ENCODE data around the gene OPA3. TPM values are rescaled to one million over a fixed set of nuclear protein-coding genes. Genes with fewer than 3 reads are reported as not detected.

OPA3 gene
- total and polyA plus RNA-seq, 2 donors (not counting 1 experiment from before 2014, with no cell fraction given) = 7.3 to 11.2 TPM

- Histone ChIP-seq H3K27ac (ENCODE audit: low read length in 2 of 2) (no peak overlapping the region), H3K9me3 (ENCODE audit: control extremely low read depth in 1 of 3, control insufficient read depth in 2 of 3, insufficient read depth in 1 of 3, low read length in 2 of 3) (peaks cover 0 to 11% (median 0%) of the 10 kb centered on the region in 3 donors), H2AFZ (ENCODE audit: insufficient read depth, low read depth, low read length, poor library complexity, severe bottlenecking) (no peak overlapping the region), H3K79me2 (ENCODE audit: control insufficient read depth, insufficient read depth, low read length) (peaks cover 35% of the 10 kb centered on the region), H3K9ac (ENCODE audit: low read length) (no peak overlapping the region), H4K20me1 (ENCODE audit: control insufficient read depth, insufficient read depth, low read length, poor library complexity, severe bottlenecking) (peaks cover 15% of the 10 kb centered on the region), H3K4me2 (replicated peaks; ENCODE audit: low read depth, low read length, poor library complexity, severe bottlenecking) (no peak overlapping the region), H3K27me3 (replicated peaks in 1 of 4; ENCODE audit: control extremely low read depth in 1 of 4, control insufficient read depth in 3 of 4, insufficient read depth in 4 of 4, low read length in 3 of 4) (peaks cover 0 to 6% (median 2%) of the 10 kb centered on the region in 4 experiments), H3K4me1 (ENCODE audit: control insufficient read depth in 2 of 2, insufficient read depth in 2 of 2, low read length in 2 of 2) (peaks cover 15 to 30% of the 10 kb centered on the region in 2 donors), H3K4me3 (ENCODE audit: control extremely low read depth in 1 of 5, extremely low read depth in 1 of 5, insufficient read depth in 1 of 5, low read depth in 2 of 5, low read length in 4 of 5) (no peak overlapping the region), H3K36me3 (replicated peaks in 1 of 2; ENCODE audit: control extremely low read depth in 1 of 2, control insufficient read depth in 1 of 2, extremely low read depth in 1 of 2, insufficient read depth in 2 of 2, low read length in 1 of 2) (peaks cover 1 to 5% of the 10 kb centered on the region in 2 experiments)
- Mint-ChIP-seq H3K4me3 (peak overlapping the region; percentile 27), H3K9me3 (ENCODE audit: insufficient read depth) (no peaks in the 10 kb centered on the region), H3K27ac (peak overlapping the region; percentile 7), H3K4me1 (peaks cover 45% of the 10 kb centered on the region), H3K27me3 (no peaks in the 10 kb centered on the region)
- CTCF ChIA-PET = interaction anchor here (0.6 to 2.8 kb wide), 5 partner anchors 9 to 137 kb away, joined by 3 to 16 read pairs (median 7); no protein-coding TSS in a partner anchor
- POLR2A ChIA-PET = interaction anchor here (0.7 kb wide), 1 partner anchor 90 kb away, joined by 5 read pairs; no protein-coding TSS in a partner anchor
- WGBS (ENCODE audit: insufficient coverage) = 97% methylated on average over 4 of the region's 9 CpGs
- no peak for DNase-seq
- intact Hi-C loops (cut with micrococcal nuclease) = no loop called here
- no peak for ATAC-seq (ENCODE audit: low read depth)
- TF ChIP-seq, protein P1, sequence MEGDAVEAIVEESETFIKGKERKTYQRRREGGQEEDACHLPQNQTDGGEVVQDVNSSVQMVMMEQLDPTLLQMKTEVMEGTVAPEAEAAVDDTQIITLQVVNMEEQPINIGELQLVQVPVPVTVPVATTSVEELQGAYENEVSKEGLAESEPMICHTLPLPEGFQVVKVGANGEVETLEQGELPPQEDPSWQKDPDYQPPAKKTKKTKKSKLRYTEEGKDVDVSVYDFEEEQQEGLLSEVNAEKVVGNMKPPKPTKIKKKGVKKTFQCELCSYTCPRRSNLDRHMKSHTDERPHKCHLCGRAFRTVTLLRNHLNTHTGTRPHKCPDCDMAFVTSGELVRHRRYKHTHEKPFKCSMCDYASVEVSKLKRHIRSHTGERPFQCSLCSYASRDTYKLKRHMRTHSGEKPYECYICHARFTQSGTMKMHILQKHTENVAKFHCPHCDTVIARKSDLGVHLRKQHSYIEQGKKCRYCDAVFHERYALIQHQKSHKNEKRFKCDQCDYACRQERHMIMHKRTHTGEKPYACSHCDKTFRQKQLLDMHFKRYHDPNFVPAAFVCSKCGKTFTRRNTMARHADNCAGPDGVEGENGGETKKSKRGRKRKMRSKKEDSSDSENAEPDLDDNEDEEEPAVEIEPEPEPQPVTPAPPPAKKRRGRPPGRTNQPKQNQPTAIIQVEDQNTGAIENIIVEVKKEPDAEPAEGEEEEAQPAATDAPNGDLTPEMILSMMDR (IDR thresholded peaks at IDR 0.05) = no peak
- no peak for TF ChIP-seq EZH2 (IDR thresholded peaks at IDR 0.05; ENCODE audit: borderline replicate concordance, insufficient read depth, low read depth, low read length, poor library complexity, severe bottlenecking)
These were observed 80.7 kb downstream of the OPA3 start for GRCh38 chr19:45503909-45504308.

DNA sequence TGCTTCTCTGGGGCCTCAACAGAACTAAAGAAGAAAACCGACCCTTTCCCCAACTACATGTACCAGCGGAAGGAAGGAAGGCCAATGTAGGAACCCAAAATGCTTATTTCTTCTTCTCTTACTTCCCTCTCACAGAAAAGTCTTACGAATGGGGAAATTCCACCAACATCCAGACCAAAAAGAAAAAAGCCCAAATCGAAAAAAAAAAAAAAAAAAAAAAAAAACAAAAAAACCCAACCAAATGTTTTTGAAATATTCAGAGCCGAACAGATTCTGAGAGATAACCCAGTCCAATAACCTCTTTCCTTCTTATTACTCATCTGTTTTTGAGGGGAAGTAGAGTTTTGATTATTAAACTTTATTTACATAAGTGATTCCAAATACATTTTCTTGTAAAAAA, 82.5 kb downstream of the OPA3 start:
- peak overlapping the region in 1 of 2 donors; percentile 22 for H3K27ac ChIP-seq (ENCODE audit: low read length in 2 of 2)
- no peak overlapping the region for H3K4me3 Mint-ChIP-seq
- peaks cover 29 to 48% of the 10 kb centered on the region in 2 donors for H3K4me1 ChIP-seq (ENCODE audit: control insufficient read depth in 2 of 2, insufficient read depth in 2 of 2, low read length in 2 of 2)
- H4K20me1 ChIP-seq (ENCODE audit: control insufficient read depth, insufficient read depth, low read length, poor library complexity, severe bottlenecking) = no peaks in the 10 kb centered on the region
- H2AFZ ChIP-seq (ENCODE audit: insufficient read depth, low read depth, low read length, poor library complexity, severe bottlenecking) = no peak overlapping the region
- H3K27ac Mint-ChIP-seq = peak overlapping the region; percentile 80
- peaks cover 19% of the 10 kb centered on the region for H3K79me2 ChIP-seq (ENCODE audit: control insufficient read depth, insufficient read depth, low read length)
- ATAC-seq (ENCODE audit: low read depth) (no peak), DNase-seq (peak; percentile 46)
- peaks cover 1 to 5% of the 10 kb centered on the region in 2 experiments for H3K36me3 ChIP-seq (replicated peaks in 1 of 2; ENCODE audit: control extremely low read depth in 1 of 2, control insufficient read depth in 1 of 2, extremely low read depth in 1 of 2, insufficient read depth in 2 of 2, low read length in 1 of 2)
- H3K9me3 ChIP-seq (ENCODE audit: control extremely low read depth in 1 of 3, control insufficient read depth in 2 of 3, insufficient read depth in 1 of 3, low read length in 2 of 3) = peaks cover 0 to 9% (median 0%) of the 10 kb centered on the region in 3 donors
- peaks cover 0 to 6% (median 2%) of the 10 kb centered on the region in 4 experiments for H3K27me3 ChIP-seq (replicated peaks in 1 of 4; ENCODE audit: control extremely low read depth in 1 of 4, control insufficient read depth in 3 of 4, insufficient read depth in 4 of 4, low read length in 3 of 4)
- H3K9me3 Mint-ChIP-seq (ENCODE audit: insufficient read depth) = no peaks in the 10 kb centered on the region
- H3K27me3 Mint-ChIP-seq = no peaks in the 10 kb centered on the region
- H3K4me1 Mint-ChIP-seq = peaks cover 53% of the 10 kb centered on the region
- H3K4me2 ChIP-seq (replicated peaks; ENCODE audit: low read depth, low read length, poor library complexity, severe bottlenecking) = no peak overlapping the region
- CTCF ChIA-PET = interaction anchor here (0.9 to 2.5 kb wide), 2 partner anchors 23 to 56 kb away, joined by 3 to 7 read pairs; no protein-coding TSS in a partner anchor
- H3K9ac ChIP-seq (ENCODE audit: low read length) = no peak overlapping the region
- intact Hi-C loops (cut with micrococcal nuclease) = no loop called here
- 63% methylated on average over 2 of the region's 5 CpGs for WGBS (ENCODE audit: insufficient coverage)
- TF ChIP-seq, protein P1 (IDR thresholded peaks at IDR 0.05) = no peak
- no peak for TF ChIP-seq EZH2 (IDR thresholded peaks at IDR 0.05; ENCODE audit: borderline replicate concordance, insufficient read depth, low read depth, low read length, poor library complexity, severe bottlenecking)
- no peak overlapping the region for H3K4me3 ChIP-seq (ENCODE audit: control extremely low read depth in 1 of 5, extremely low read depth in 1 of 5, insufficient read depth in 1 of 5, low read depth in 2 of 5, low read length in 4 of 5)
- POLR2A ChIA-PET = no interaction called here

All from B cell (primary cell).